Measurements from ENCODE around the gene TUFM. TPM values are rescaled to one million over a fixed set of nuclear protein-coding genes. Genes with fewer than 3 reads are reported as not detected.

The TUFM gene
- total and polyA plus RNA-seq, 9 donors, result 75.7 to 123 (median 106) TPM

DNA sequence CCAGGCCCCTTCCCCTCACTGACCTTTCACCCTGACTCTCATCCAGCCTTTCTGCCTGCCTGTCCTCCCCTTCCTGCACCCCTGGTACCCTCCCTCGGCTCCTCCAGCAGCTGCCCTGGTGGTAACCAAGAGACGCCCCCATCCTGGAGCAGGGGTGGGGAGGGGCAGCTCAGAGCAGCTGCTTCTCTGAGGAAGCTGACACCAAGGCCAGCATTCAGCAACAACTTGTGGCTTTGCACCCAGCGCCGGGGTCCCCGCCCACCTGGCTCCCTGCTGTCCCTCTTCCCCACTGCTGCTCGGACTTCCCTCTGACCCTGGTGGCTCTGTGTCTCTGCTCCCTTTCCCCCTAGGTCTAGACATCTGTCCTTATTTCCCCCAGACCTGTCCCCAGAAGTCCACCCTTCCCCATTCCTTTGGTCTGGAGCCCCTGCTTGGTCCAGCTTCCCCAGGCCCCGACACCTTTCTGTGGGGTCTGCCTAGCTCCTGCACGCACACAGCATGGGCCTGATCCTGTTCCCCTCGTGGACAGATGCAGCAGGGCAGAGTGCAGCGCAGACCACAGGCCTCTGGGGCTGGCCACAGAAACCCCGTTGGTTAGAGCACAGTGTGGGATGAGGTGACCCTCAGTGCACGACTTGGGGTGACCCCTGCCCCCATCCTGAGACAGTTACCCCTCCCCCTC lies 31.0 kb upstream of the TUFM start:
- DNase-seq, result no peak
- intact Hi-C loops (cut with DNase I), result loop anchor here in 1 of 4 donors (5.0 kb wide), 1 partner anchor 50 kb away; no protein-coding TSS in a partner anchor

DNA sequence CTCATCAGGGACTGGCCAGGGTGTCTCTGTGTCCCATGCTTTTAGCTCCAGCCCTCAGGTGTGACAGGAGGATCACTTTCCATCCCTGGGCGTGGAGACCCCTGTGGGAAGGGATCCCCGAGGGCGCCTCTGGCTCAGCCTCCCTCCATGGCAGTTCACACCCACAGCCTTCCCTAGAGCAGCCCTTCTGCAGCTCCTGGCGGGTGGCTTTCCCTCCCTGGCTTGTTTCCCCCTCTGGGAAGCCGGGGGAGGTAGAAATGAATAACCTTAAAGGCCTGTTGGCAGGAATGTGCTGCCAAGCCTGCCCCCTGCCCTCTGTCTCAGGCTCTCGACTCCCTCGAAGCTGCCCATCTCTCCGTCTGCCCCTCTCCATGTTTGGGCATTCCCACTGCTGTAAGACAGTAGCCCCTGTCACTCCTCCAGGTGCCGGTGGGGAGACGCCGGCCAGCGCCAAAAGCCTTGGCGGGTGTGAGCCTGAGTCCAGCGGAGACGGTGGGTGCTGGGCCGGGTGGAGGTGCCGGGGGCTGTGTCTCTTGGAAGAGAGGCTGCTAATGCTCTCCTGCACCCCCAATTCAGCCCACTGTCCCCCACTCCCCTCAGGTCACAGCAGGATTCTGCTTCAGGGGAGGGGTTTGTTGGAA lies 30.0 kb upstream of the TUFM start:
- Histone ChIP-seq H3K4me3 (no peak overlapping the region), H3K27me3 (no peaks in the 10 kb centered on the region), H3K4me1 (ENCODE audit: insufficient read depth) (peaks cover 7% of the 10 kb centered on the region), H3K36me3 (no peaks in the 10 kb centered on the region), H3K9me3 (no peaks in the 10 kb centered on the region), H3K27ac (no peak overlapping the region)
- TF ChIP-seq POLR2A (IDR thresholded peaks at IDR 0.05) (no peak), EP300 (IDR thresholded peaks at IDR 0.05) (no peak)
- TF ChIP-seq, protein P1, sequence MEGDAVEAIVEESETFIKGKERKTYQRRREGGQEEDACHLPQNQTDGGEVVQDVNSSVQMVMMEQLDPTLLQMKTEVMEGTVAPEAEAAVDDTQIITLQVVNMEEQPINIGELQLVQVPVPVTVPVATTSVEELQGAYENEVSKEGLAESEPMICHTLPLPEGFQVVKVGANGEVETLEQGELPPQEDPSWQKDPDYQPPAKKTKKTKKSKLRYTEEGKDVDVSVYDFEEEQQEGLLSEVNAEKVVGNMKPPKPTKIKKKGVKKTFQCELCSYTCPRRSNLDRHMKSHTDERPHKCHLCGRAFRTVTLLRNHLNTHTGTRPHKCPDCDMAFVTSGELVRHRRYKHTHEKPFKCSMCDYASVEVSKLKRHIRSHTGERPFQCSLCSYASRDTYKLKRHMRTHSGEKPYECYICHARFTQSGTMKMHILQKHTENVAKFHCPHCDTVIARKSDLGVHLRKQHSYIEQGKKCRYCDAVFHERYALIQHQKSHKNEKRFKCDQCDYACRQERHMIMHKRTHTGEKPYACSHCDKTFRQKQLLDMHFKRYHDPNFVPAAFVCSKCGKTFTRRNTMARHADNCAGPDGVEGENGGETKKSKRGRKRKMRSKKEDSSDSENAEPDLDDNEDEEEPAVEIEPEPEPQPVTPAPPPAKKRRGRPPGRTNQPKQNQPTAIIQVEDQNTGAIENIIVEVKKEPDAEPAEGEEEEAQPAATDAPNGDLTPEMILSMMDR (IDR thresholded peaks at IDR 0.05), result no peak
- DNase-seq, result no peak
- WGBS, 3 donors, result 20 to 26% (median 23%) methylated on average over 17 of the region's 17 CpGs
- intact Hi-C loops (cut with DNase I), result loop anchor here in 1 of 4 donors (5.0 kb wide), 1 partner anchor 49 kb away; no protein-coding TSS in a partner anchor

More for the DNA sequence above, 31.0 kb upstream of the TUFM start:
- no peaks in the 10 kb centered on the region for H3K36me3 ChIP-seq
- no peaks in the 10 kb centered on the region for H3K27me3 ChIP-seq
- H3K27ac ChIP-seq, result no peak overlapping the region
- no peak overlapping the region for H3K4me3 ChIP-seq
- H3K4me1 ChIP-seq (ENCODE audit: insufficient read depth), result peaks cover 7% of the 10 kb centered on the region
- WGBS, 3 donors, result 40 to 59% (median 41%) methylated on average over 12 of the region's 12 CpGs
- no peaks in the 10 kb centered on the region for H3K9me3 ChIP-seq
- TF ChIP-seq POLR2A (IDR thresholded peaks at IDR 0.05) (no peak), EP300 (IDR thresholded peaks at IDR 0.05) (no peak)
- TF ChIP-seq, protein P1 (IDR thresholded peaks at IDR 0.05), result no peak

DNA sequence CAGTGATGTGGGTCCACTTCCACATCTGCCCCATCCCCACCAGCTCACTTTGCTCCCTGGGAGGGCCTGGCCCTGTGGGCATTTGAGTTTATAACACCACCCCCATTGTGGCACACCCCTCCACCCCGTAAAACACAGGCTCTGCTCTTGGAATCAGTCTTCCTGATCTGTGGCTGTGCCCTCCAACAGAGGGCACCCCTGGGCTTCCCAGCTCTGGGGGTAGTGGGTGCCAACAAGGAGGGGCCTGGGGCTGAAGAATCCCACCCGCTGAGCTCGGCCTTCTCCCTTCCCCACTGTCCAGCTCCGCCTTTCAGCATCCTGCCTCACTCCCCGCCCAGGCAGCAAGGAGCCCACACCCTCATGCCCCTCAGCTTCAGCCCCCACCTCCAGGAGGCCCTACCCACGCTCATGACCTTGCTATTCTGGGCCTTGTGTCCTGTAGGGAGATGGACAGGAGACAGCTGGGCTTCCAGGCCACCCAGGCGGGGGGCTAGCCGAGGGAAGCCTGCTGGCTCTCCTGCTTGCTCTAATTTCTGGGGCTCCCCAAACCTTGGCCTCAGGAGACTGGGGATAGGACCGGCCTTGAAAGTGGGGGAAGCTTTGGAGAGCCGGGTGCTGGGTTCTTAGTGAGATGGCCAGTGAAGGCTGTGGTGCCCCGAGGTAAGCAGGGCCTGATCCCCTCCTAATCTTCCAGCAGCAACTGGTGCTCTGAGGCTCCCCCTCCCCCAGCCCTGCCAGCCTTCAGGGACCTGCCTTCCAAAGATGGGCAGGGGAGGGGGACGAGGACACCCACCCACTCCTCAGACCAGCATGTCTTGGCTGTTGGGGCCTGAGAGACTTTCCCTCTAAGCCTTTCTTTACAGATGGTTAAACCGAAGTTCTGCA lies 29.2 kb upstream of the TUFM start:
- DNase-seq, result no peak
- TF ChIP-seq POLR2A (IDR thresholded peaks at IDR 0.05) (no peak), EP300 (IDR thresholded peaks at IDR 0.05) (no peak)
- TF ChIP-seq, protein P1 (IDR thresholded peaks at IDR 0.05), result no peak
- no peak overlapping the region for H3K27ac ChIP-seq
- peaks cover 7% of the 10 kb centered on the region for H3K4me1 ChIP-seq (ENCODE audit: insufficient read depth)
- no peaks in the 10 kb centered on the region for H3K36me3 ChIP-seq
- no peaks in the 10 kb centered on the region for H3K9me3 ChIP-seq
- intact Hi-C loops (cut with DNase I), result loop anchor here in 1 of 4 donors (5.0 kb wide), 1 partner anchor 48 kb away; no protein-coding TSS in a partner anchor
- 23 to 39% (median 34%) methylated on average over 13 of the region's 13 CpGs for WGBS, 3 donors
- H3K4me3 ChIP-seq, result no peak overlapping the region
- H3K27me3 ChIP-seq, result no peaks in the 10 kb centered on the region

DNA sequence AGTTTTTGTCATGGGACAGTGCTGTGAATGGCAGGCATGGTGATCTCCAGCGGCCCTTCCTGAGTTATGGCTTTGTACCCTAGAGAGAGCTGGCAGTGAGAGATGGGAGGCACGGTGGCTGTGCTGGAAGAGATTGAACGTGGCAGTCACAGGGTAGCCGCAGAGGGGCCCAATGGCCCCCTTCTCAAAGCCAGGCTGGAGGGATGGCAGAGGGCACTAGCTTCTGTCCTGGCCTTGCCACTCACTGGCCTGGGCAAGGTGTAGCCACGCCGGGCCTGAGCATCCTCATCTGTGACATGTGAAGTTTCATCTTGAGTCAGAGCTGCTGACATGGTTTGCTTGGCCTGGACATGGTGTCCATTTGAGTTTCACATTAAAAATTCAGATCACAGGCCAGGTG lies 28.3 kb upstream of the TUFM start:
- WGBS, 3 donors, result 92 to 95% (median 95%) methylated on average over 6 of the region's 6 CpGs
- H3K27me3 ChIP-seq, result no peaks in the 10 kb centered on the region
- TF ChIP-seq, protein P1 (IDR thresholded peaks at IDR 0.05), result no peak
- TF ChIP-seq POLR2A (IDR thresholded peaks at IDR 0.05) (no peak), EP300 (IDR thresholded peaks at IDR 0.05) (no peak)
- H3K9me3 ChIP-seq, result no peaks in the 10 kb centered on the region
- DNase-seq, result no peak
- no peak overlapping the region for H3K27ac ChIP-seq
- no peaks in the 10 kb centered on the region for H3K36me3 ChIP-seq
- intact Hi-C loops (cut with DNase I), result no loop called here
- H3K4me3 ChIP-seq, result no peak overlapping the region
- H3K4me1 ChIP-seq (ENCODE audit: insufficient read depth), result peaks cover 2% of the 10 kb centered on the region

Measured in ovary (tissue), 9 donors.